ENCODE measurements around the gene PPM1A. TPM values are rescaled to one million over a fixed set of nuclear protein-coding genes. Genes with fewer than 3 reads are reported as not detected.

Gene PPM1A
- total and polyA plus RNA-seq, 2 donors (not counting 1 experiment from before 2014, with no cell fraction given) = 15.5 to 59.0 TPM

DNA sequence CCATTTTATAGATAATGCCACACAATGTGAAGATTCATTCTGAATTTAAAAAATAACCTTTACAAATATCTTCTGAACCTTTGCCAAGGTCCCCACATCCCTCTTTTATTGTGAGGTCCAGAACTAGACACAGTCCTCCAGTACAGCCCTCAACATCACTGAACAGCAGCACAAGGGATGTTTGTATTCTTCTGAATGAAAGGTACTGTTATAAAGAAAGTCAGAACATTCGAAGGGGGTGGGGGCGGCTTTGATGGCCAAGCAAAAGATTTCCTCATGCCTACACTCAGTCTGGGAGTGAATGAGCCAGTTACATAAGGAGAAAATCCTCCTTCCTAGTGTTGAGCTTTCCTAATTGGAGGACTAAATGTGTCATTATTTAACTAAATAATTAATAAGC lies 77.3 kb downstream of the PPM1A start:
- no peaks in the 10 kb centered on the region for H3K9me3 Mint-ChIP-seq (ENCODE audit: insufficient read depth)
- no peak overlapping the region for H3K4me3 ChIP-seq (ENCODE audit: control extremely low read depth in 1 of 5, extremely low read depth in 1 of 5, insufficient read depth in 1 of 5, low read depth in 2 of 5, low read length in 4 of 5)
- WGBS (ENCODE audit: insufficient coverage) = no CpG with 5 or more reads among the region's 2 CpGs
- H3K4me1 ChIP-seq (ENCODE audit: control insufficient read depth in 2 of 2, insufficient read depth in 2 of 2, low read length in 2 of 2) = peaks cover 16 to 17% of the 10 kb centered on the region in 2 donors
- no peaks in the 10 kb centered on the region for H3K79me2 ChIP-seq (ENCODE audit: control insufficient read depth, insufficient read depth, low read length)
- no peak for TF ChIP-seq EZH2 (IDR thresholded peaks at IDR 0.05; ENCODE audit: borderline replicate concordance, insufficient read depth, low read depth, low read length, poor library complexity, severe bottlenecking)
- TF ChIP-seq, protein P1, sequence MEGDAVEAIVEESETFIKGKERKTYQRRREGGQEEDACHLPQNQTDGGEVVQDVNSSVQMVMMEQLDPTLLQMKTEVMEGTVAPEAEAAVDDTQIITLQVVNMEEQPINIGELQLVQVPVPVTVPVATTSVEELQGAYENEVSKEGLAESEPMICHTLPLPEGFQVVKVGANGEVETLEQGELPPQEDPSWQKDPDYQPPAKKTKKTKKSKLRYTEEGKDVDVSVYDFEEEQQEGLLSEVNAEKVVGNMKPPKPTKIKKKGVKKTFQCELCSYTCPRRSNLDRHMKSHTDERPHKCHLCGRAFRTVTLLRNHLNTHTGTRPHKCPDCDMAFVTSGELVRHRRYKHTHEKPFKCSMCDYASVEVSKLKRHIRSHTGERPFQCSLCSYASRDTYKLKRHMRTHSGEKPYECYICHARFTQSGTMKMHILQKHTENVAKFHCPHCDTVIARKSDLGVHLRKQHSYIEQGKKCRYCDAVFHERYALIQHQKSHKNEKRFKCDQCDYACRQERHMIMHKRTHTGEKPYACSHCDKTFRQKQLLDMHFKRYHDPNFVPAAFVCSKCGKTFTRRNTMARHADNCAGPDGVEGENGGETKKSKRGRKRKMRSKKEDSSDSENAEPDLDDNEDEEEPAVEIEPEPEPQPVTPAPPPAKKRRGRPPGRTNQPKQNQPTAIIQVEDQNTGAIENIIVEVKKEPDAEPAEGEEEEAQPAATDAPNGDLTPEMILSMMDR (IDR thresholded peaks at IDR 0.05) = no peak
- intact Hi-C loops (cut with micrococcal nuclease) = loop anchor here (5.0 kb wide), 1 partner anchor 54 kb away; no protein-coding TSS in a partner anchor
- H3K36me3 ChIP-seq (replicated peaks in 1 of 2; ENCODE audit: control extremely low read depth in 1 of 2, control insufficient read depth in 1 of 2, extremely low read depth in 1 of 2, insufficient read depth in 2 of 2, low read length in 1 of 2) = no peaks in the 10 kb centered on the region
- H4K20me1 ChIP-seq (ENCODE audit: control insufficient read depth, insufficient read depth, low read length, poor library complexity, severe bottlenecking) = no peaks in the 10 kb centered on the region
- H3K4me2 ChIP-seq (replicated peaks; ENCODE audit: low read depth, low read length, poor library complexity, severe bottlenecking) = no peak overlapping the region
- peaks cover 0 to 4% (median 0%) of the 10 kb centered on the region in 4 experiments for H3K27me3 ChIP-seq (replicated peaks in 1 of 4; ENCODE audit: control extremely low read depth in 1 of 4, control insufficient read depth in 3 of 4, insufficient read depth in 4 of 4, low read length in 3 of 4)
- H3K4me3 Mint-ChIP-seq = no peak overlapping the region
- ATAC-seq (ENCODE audit: low read depth) = no peak
- H2AFZ ChIP-seq (ENCODE audit: insufficient read depth, low read depth, low read length, poor library complexity, severe bottlenecking) = no peak overlapping the region
- peaks cover 19% of the 10 kb centered on the region for H3K4me1 Mint-ChIP-seq
- POLR2A ChIA-PET = no interaction called here
- no peak for DNase-seq
- H3K27me3 Mint-ChIP-seq = peaks cover 4% of the 10 kb centered on the region
- no peak overlapping the region for H3K27ac Mint-ChIP-seq
- H3K27ac ChIP-seq (ENCODE audit: low read length in 2 of 2) = no peak overlapping the region
- CTCF ChIA-PET = interaction anchor here (1.5 kb wide), 1 partner anchor 13 kb away, joined by 4 read pairs; no protein-coding TSS in a partner anchor
- H3K9ac ChIP-seq (ENCODE audit: low read length) = no peak overlapping the region
- H3K9me3 ChIP-seq (ENCODE audit: control extremely low read depth in 1 of 3, control insufficient read depth in 2 of 3, insufficient read depth in 1 of 3, low read length in 2 of 3) = no peaks in the 10 kb centered on the region

All from B cell (primary cell).